ENCODE measurements around the gene MICAL3.

GRCh38 chr22:17920992-17921650 lies 103.2 kb downstream of the MICAL3 start:
- no peak for TF ChIP-seq EP300 (IDR thresholded peaks at IDR 0.05)
- TF ChIP-seq, protein P1, sequence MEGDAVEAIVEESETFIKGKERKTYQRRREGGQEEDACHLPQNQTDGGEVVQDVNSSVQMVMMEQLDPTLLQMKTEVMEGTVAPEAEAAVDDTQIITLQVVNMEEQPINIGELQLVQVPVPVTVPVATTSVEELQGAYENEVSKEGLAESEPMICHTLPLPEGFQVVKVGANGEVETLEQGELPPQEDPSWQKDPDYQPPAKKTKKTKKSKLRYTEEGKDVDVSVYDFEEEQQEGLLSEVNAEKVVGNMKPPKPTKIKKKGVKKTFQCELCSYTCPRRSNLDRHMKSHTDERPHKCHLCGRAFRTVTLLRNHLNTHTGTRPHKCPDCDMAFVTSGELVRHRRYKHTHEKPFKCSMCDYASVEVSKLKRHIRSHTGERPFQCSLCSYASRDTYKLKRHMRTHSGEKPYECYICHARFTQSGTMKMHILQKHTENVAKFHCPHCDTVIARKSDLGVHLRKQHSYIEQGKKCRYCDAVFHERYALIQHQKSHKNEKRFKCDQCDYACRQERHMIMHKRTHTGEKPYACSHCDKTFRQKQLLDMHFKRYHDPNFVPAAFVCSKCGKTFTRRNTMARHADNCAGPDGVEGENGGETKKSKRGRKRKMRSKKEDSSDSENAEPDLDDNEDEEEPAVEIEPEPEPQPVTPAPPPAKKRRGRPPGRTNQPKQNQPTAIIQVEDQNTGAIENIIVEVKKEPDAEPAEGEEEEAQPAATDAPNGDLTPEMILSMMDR (IDR thresholded peaks at IDR 0.05) = no peak
